GM20431 (cell line): ENCODE measurements around the gene SH2D7.

ENCODE experiments used
- in situ Hi-C: fragments of 300-500 bp; cut with MseI, MboI; formaldehyde crosslinking; loops from one replicate; pipeline ENCODE4 v1.15.0; 2020; ENCODE audit warnings: low sequenced_read_pairs; ENCODE audit not compliant: unreplicated experiment

Gene SH2D7

DNA sequence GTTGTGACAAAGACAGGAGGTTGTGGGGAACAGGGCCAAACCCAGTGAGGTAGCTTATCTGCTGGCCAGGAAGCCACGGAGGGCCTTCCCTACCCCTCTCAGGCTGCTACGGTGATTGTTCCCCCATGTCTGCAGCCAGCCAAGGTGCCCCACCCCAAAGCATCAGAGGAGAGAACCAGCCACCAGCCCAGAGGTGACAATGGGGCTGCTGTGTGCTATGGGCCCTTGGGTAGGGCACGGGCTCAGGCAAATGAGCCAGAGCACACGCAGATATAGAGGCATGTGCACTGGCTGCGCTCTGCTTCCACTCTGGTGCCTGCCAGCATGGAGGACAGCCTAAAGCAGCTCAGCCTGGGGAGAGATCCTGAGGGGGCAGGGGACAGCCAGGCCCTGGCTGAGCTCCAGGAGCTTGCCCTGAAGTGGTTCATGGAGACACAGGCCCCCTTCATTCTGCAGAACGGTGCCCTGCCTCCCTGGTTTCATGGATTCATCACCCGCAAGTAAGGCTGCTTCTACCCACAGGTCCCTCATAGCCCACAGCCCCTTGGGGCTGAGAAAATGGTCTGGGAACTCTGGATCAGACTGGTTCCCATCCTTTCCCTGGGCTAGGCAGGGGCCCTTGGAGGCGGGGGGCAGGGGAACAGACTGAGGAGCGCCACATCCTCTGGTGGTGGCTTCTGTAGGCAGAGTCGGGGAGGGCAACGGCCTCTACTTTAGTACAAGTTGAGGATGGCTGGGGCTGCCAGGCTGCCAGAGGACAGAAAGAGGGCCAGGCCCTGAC lies at the start of gene SH2D7:
Gene SH2D7 (plus strand): TSS at position 301 of the 781 bp plus-strand sequence. CDS start 24 bp downstream, at position 325.
- in situ Hi-C loops: no loop called here

DNA sequence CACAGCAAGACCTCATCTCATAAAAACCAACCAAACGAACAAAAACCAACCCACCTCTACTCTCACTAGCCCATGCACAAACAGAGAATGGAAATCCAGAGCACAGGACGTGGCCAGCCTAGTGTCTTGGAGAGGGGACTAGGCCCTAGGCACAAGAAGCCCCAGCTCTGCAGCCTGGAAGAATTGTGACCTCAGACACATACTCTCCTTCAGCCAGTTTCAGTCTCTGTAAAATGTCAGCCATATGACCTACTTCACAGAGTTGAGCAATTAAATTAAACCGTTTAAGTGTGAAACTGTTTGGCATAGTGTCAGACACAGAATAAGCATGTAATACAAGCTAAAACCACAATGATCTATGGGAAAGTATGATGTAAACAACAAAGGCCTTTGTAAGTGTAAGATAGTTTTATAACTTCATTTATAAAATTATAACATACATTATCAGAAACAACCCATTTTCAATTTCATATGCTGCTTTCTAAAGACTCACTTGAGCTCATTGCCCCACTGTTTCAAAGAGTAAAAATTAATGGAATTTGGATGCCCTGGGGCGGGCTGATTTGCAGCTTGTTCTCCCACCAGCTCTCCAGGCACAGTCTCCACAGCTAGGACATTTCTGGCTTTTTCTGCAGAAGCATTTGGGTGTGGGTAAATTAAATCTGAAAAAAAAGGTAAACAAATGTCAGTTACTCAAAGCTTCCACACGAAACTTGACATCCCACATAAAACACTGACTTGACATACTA lies 47.8 kb upstream of the SH2D7 start:
- in situ Hi-C loops: no loop called here

DNA sequence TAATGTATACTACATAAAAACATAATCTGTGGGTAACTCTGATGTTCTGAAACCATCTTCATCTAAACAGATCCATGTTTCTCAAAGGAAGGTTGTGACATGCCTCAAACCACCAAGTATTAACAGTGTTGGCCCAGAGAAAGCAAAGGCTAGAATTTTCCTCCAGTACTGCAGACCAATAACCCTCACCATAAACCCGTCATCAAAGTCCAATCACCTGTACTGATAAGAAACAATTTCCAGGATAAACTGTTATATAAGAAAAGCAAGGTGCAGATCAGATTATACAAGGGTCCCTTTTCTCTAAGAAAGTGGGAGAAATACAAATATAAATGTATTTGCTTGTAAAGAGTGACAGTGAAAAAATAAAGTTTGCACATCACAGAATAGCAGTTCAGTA lies 47.2 kb upstream of the SH2D7 start:
- in situ Hi-C loops: no loop called here

GRCh38 chr15:78046796-78047341 lies 45.5 kb upstream of the SH2D7 start:
- in situ Hi-C loops: no loop called here

DNA sequence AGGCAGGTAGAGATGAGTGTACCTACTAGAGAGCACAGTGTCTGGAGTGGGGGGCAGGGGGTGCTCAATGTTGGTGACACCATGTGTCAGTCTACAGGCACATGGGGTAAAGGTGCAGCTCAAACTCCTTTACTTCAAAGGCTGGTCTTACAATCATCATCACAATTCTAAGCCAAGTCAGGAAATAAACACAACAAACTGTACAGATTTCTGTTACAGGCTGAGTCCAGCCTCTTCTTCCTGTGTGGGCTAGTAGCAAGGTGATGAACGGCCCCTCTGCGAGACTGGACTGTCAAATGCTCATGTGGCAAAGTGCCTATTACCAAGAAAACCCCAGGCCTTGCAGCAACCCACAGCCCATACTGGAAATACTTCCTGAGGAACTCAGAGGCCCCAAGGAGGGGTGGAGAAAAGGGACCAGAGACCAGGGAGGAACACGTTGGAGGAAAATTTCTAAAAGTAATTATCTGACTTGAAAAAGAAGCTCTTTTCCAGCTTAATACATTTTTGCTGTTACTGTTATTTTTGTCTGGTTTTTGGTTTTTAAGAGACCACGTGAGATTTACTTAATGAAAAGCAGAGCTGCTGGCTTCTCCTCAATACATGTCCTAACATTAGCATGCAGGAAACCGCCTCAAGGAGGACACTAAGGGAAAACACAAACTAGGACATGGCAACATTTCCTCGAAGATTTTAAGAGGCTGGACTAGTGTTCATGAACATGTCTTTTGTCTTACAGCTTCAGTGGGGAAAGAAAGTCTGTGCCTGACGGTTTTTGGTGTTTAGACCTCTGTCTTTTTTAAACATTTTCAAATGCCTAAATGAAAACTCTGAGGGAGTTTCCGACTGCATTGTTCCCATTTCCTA lies 44.4 kb upstream of the SH2D7 start:
- in situ Hi-C loops: no loop called here

DNA sequence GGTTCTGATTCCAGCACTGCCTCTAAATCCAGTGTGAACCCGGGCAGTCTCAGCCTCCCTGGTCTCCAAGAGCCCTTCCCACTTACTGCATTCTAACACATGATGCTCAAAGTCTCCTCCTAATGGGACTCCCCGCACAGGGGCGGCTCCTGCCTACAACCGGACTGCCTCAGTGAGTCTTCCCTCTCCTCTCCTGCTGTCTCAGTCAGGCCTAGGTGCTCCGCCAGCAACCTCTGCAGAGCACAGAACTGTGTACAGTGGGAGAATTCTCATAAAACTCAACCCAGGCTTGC lies 43.8 kb upstream of the SH2D7 start:
- in situ Hi-C loops: no loop called here

GRCh38 chr15:78049691-78050440 lies 42.5 kb upstream of the SH2D7 start:
- in situ Hi-C loops: no loop called here

GRCh38 chr15:78050441-78050809 lies 41.9 kb upstream of the SH2D7 start:
- in situ Hi-C loops: no loop called here

GRCh38 chr15:78050826-78051225 lies 41.5 kb upstream of the SH2D7 start:
- in situ Hi-C loops: no loop called here

- in situ Hi-C loops: no loop called here
These were observed 40.8 kb upstream of the SH2D7 start for GRCh38 chr15:78051596-78051995.

- in situ Hi-C loops: no loop called here
These were observed 40.4 kb upstream of the SH2D7 start for GRCh38 chr15:78052001-78052401.

DNA sequence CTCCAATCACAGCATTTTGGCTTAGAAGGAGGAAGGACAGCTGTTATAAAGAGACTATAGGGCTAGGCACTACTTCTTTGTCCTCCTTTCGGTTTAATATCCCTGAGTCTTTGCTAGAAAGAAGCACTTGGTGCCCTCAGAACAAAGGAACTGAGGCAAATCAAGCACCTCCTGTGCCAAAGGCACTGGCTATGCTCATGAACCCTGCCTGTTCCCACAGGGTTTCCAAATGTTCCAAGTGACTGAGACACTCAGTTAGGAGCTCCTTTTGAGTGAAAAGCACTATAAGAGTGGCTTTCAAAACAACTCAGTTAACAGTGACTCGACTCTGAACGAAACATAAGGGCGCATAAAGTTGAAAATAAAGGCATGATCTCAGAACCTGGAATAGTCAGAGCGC lies 39.8 kb upstream of the SH2D7 start:
- in situ Hi-C loops: no loop called here

- in situ Hi-C loops: no loop called here
These were observed 37.8 kb upstream of the SH2D7 start for GRCh38 chr15:78054518-78054917.

GRCh38 chr15:78054966-78055365 lies 37.4 kb upstream of the SH2D7 start:
- in situ Hi-C loops: no loop called here

DNA sequence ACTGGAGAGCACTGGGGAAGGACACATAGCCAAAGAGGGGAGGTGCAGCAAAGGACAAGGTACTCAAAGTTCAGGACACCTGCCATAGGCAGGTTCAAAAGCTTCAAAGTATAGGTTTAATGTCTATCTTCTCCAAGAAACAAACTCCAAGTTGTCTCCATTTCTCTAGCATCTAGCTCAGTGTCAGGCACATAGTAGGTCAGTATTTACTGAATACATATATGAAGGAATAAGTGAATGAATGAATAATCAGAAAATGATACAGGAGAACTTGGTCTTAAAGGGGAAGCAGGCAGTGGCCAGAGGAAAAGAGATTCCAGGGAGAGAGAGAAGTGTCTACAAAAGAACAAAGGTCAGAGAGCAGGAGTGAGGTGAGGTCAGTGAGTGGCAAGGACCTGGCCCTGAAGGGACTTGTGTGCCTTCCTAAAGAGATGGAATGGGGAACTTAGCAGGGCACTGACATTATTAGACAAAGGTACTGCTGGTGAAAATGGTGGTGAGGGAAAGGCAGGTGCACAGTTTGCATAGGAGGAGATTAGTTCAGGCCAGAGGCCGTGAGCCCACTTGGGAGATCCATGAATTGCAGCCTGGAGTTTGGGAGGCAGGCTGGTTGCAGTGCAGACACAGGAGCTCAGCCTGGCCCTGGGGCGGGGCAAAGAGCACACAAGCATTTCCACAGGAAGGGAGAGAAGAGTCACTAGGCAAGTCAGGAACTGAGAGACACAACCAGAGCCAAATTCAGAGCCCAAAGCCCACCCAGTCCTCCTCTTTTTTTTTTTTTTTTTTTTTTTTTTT lies 36.2 kb upstream of the SH2D7 start:
- in situ Hi-C loops: no loop called here

GRCh38 chr15:78056714-78057269 lies 35.6 kb upstream of the SH2D7 start:
- in situ Hi-C loops: no loop called here

DNA sequence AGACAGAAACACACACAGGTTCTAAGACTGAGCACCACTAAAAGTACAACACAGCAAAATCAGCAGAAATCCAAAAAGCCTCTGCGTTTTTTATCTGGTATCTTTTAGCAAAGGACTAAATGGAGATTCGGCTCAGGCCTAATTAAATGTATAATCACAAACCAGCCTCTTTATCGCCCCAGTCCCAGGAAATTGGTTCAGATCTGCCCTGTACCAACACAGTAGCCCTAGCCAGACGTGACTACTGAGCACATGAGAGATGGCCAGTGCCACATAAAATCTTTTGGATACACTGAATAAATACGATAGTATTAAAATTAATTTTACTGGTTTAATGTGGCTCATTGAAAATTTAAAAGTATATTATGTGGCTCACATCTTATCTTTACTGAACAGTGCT lies 34.6 kb upstream of the SH2D7 start:
- in situ Hi-C loops: no loop called here

DNA sequence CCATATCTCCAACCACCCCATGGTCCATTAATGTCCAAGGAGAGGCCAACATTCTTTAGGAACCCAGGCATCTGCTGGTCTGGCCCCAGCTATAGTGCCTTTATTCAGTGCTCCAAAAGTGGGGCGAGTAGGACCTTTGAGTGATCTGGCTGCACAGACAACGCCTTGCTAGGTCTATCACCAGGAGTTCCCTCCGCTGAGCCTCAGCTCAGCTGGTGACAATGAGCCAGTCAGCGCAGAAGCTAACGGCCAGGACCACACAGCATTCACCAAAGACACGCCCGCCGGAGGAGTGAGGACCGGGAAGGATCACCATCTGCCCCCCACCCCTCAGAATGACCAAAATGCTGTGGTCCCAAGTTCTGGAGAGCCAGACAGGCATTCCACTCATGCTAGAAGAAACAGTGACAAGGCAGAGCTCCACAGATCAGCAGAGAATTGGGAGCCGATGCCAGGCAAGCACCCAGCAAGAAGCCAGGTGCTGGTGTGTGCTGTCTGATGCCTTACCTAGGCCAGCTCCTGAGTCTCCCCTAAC lies 33.9 kb upstream of the SH2D7 start:
- in situ Hi-C loops: no loop called here
